ENCODE data around the gene PCP4L1. TPM values are rescaled to one million over a fixed set of nuclear protein-coding genes. Genes with fewer than 3 reads are reported as not detected.

Gene PCP4L1
- total RNA-seq, 1 experiment from 2014 or later = 1.2 TPM

DNA sequence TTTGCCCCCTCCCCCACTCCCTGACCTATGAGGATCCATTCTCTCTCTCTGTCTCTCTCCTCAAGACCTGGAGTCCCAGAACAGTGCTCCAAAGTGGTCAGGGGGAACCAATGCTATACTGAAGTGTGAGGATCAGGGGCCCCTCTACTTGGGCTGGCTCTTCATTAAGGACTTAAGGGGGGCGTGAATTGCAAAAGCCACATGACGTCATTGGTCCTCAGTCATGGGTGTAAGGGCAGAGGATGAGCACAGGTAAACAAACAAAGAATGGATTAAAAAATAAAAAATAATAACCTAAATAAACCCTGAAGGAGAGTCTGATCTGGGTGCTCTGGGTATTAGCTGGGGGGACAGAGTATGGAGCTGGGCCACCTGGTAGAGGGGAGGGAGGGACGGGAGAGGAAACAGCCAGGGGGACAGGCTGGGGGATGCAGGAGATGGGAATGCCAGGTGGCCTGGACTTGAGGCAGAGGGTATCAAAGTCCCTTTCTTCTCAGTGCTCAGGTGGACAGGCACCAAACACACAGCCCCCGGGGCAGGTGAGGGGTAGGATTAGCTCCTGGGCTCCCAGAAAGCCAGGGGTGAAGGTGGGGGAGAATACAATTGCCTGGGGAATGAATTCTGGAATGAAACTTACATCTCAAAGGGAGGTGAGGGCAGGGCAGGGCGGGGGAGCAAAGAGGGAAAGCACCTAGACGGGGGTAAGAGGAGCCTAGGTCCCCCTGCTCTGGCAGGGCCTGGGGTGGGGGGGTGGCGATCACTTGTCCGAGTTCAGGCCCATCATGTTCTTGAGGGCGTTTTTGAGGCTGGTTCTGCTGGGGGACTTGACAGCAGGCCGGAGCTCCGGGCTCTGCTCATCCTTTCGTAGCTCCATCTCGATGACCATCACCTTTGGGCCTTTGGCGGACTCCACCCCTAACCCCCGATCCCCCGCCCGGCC is 46.7 kb downstream of the PCP4L1 start:
- ATAC-seq (peak; percentile 1; the same call in 1 of the 2 replicates), DNase-seq (ENCODE audit: low spot score) (no peak)
- H3K4me3 Mint-ChIP-seq = peak overlapping the region; percentile 99
- ChIA-PET POLR2A (interaction anchor here (0.6 to 2.2 kb wide), 9 partner anchors 9 to 135 kb away, joined by 3 to 18 read pairs (median 5); partner anchors contain the start of genes B4GALT3, PCP4L1, SDHC and TOMM40L), CTCF (interaction anchor here (0.6 to 4.8 kb wide), 41 partner anchors 9 to 139 kb away, joined by 3 to 107 read pairs (median 6); partner anchors contain the start of genes ADAMTS4, B4GALT3, CFAP126 and FCER1G)
- H3K36me3 Mint-ChIP-seq = no peaks in the 10 kb centered on the region
- H3K27ac Mint-ChIP-seq = peak overlapping the region; percentile 71; the same call in 1 of the 2 replicates
- peaks cover 52% of the 10 kb centered on the region for H3K4me1 Mint-ChIP-seq
- H3K9me3 Mint-ChIP-seq = no peaks in the 10 kb centered on the region
- H3K27me3 Mint-ChIP-seq (ENCODE audit: low read depth) = no peaks in the 10 kb centered on the region
- no peak for TF ChIP-seq JUN (CRISPR knock-in tag; IDR thresholded peaks at IDR 0.05)

DNA sequence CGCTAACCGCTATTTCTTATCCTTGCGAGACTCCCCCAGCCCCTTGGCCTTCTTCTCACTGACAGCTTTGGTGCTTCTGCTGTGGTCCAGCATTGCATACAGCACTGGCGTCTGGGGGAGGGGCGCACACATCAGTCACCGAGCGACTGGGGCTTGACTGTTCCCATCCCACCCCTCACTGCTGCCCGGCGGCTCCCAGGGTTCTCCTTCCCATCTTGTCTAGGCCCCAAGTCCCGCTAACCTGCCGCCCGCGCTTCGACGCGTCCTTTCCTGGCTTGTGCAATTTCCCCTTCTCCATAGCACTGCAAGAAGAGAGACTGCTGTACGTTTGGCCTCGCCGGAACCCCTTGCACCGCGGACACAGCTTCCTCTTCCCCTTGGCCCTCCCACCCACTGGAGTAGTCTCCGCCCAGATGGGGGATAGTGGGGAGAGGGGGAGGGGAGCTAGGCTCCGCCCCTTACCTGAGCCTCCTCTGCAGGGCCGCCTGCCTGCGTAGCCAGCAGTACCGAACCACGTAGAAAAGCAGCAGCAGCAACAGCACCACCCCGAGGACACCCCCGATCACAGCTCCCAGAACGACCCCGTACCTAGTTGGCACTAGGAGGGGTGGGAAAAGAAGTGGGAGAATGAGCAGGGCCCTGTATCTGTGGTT is 47.4 kb downstream of the PCP4L1 start:
- POLR2A ChIA-PET = interaction anchor here (0.5 to 2.2 kb wide), 11 partner anchors 8 to 134 kb away, joined by 3 to 18 read pairs (median 5); partner anchors contain the start of genes B4GALT3, PCP4L1, SDHC and TOMM40L

DNA sequence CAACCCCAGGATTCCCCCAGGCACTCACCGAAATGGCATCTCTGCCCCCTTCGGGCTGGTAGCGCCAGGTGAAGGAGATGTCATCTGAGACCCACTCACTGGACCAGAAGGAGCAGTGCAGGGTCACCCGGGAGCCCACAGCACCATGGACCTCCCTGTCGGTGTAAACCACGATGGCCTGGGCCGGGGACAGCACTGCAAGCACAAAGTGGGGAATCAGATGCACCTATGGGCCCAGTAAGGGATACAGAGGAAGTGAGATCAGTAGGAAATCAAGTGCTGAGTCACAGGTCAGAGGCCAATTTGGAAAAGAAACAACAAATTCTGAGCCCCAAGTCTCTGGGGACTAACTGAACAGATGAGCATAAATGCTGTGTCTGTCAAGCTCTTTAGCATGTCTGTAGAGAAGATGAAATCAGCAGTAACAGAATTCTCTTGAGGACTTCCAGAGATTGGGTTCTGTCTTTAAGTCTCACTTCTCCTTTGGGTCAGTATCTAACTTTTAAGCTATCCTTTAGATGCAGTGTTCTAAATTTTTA is 48.8 kb downstream of the PCP4L1 start:
- DNase-seq (ENCODE audit: low spot score) (no peak), ATAC-seq (no peak)
- H3K36me3 Mint-ChIP-seq = no peaks in the 10 kb centered on the region
- peaks cover 41% of the 10 kb centered on the region for H3K4me1 Mint-ChIP-seq
- H3K9me3 Mint-ChIP-seq = no peaks in the 10 kb centered on the region
- ChIA-PET POLR2A (interaction anchor here (2.2 kb wide), 1 partner anchor 81 kb away, joined by 18 read pairs; the partner anchor contains the start of gene TOMM40L), CTCF (interaction anchor here (0.6 to 4.8 kb wide), 6 partner anchors 9 to 84 kb away, joined by 4 to 107 read pairs (median 6); partner anchors contain the start of gene TOMM40L)
- no peak overlapping the region; the same call in 1 of the 2 replicates for H3K4me3 Mint-ChIP-seq
- H3K27me3 Mint-ChIP-seq (ENCODE audit: low read depth) = no peaks in the 10 kb centered on the region; the same call in 1 of the 2 replicates
- H3K27ac Mint-ChIP-seq = no peak overlapping the region
- TF ChIP-seq, protein P1, sequence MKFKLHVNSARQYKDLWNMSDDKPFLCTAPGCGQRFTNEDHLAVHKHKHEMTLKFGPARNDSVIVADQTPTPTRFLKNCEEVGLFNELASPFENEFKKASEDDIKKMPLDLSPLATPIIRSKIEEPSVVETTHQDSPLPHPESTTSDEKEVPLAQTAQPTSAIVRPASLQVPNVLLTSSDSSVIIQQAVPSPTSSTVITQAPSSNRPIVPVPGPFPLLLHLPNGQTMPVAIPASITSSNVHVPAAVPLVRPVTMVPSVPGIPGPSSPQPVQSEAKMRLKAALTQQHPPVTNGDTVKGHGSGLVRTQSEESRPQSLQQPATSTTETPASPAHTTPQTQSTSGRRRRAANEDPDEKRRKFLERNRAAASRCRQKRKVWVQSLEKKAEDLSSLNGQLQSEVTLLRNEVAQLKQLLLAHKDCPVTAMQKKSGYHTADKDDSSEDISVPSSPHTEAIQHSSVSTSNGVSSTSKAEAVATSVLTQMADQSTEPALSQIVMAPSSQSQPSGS (CRISPR knock-in tag; IDR thresholded peaks at IDR 0.05; ENCODE audit: borderline replicate concordance, low read depth) = no peak
- TF ChIP-seq, protein P2, sequence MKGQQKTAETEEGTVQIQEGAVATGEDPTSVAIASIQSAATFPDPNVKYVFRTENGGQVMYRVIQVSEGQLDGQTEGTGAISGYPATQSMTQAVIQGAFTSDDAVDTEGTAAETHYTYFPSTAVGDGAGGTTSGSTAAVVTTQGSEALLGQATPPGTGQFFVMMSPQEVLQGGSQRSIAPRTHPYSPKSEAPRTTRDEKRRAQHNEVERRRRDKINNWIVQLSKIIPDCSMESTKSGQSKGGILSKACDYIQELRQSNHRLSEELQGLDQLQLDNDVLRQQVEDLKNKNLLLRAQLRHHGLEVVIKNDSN (CRISPR knock-in tag; IDR thresholded peaks at IDR 0.05) = no peak
- TF ChIP-seq, protein P3, sequence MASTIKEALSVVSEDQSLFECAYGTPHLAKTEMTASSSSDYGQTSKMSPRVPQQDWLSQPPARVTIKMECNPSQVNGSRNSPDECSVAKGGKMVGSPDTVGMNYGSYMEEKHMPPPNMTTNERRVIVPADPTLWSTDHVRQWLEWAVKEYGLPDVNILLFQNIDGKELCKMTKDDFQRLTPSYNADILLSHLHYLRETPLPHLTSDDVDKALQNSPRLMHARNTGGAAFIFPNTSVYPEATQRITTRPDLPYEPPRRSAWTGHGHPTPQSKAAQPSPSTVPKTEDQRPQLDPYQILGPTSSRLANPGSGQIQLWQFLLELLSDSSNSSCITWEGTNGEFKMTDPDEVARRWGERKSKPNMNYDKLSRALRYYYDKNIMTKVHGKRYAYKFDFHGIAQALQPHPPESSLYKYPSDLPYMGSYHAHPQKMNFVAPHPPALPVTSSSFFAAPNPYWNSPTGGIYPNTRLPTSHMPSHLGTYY (CRISPR knock-in tag; IDR thresholded peaks at IDR 0.05) = no peak
- TF ChIP-seq ZNF219 (CRISPR knock-in tag; IDR thresholded peaks at IDR 0.05; ENCODE audit: borderline replicate concordance) (no peak), NFE2L1 (CRISPR knock-in tag; IDR thresholded peaks at IDR 0.05) (no peak), NR2C2 (CRISPR knock-in tag; IDR thresholded peaks at IDR 0.05) (no peak), TEAD1 (CRISPR knock-in tag; IDR thresholded peaks at IDR 0.05) (no peak), ZNF317 (CRISPR knock-in tag; IDR thresholded peaks at IDR 0.05; ENCODE audit: borderline replicate concordance, low read depth) (no peak)

More for the DNA sequence above, 47.4 kb downstream of the PCP4L1 start:
- Mint-ChIP-seq H3K4me1 (peaks cover 45% of the 10 kb centered on the region), H3K4me3 (peak overlapping the region; percentile 99), H3K27ac (peak overlapping the region; percentile 89), H3K36me3 (no peaks in the 10 kb centered on the region), H3K9me3 (no peaks in the 10 kb centered on the region), H3K27me3 (ENCODE audit: low read depth) (no peaks in the 10 kb centered on the region)
- TF ChIP-seq TP53 (CRISPR knock-in tag; IDR thresholded peaks at IDR 0.05) = 0 out of 2 replicates have a peak, but pooled peaks have one; percentile 37
- TF ChIP-seq, protein P4, sequence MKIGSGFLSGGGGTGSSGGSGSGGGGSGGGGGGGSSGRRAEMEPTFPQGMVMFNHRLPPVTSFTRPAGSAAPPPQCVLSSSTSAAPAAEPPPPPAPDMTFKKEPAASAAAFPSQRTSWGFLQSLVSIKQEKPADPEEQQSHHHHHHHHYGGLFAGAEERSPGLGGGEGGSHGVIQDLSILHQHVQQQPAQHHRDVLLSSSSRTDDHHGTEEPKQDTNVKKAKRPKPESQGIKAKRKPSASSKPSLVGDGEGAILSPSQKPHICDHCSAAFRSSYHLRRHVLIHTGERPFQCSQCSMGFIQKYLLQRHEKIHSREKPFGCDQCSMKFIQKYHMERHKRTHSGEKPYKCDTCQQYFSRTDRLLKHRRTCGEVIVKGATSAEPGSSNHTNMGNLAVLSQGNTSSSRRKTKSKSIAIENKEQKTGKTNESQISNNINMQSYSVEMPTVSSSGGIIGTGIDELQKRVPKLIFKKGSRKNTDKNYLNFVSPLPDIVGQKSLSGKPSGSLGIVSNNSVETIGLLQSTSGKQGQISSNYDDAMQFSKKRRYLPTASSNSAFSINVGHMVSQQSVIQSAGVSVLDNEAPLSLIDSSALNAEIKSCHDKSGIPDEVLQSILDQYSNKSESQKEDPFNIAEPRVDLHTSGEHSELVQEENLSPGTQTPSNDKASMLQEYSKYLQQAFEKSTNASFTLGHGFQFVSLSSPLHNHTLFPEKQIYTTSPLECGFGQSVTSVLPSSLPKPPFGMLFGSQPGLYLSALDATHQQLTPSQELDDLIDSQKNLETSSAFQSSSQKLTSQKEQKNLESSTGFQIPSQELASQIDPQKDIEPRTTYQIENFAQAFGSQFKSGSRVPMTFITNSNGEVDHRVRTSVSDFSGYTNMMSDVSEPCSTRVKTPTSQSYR (CRISPR knock-in tag; IDR thresholded peaks at IDR 0.05) = peak; percentile 58; the same call in 1 of the 2 replicates
- no peak; the same call in 1 of the 2 replicates for TF ChIP-seq TEAD1 (CRISPR knock-in tag; IDR thresholded peaks at IDR 0.05)
- no peak for TF ChIP-seq NR2C2 (CRISPR knock-in tag; IDR thresholded peaks at IDR 0.05)
- TF ChIP-seq ZNF232 (CRISPR knock-in tag; IDR thresholded peaks at IDR 0.05) = no peak
- TF ChIP-seq RELA (CRISPR knock-in tag; IDR thresholded peaks at IDR 0.05; ENCODE audit: borderline replicate concordance) = 0 out of 2 replicates have a peak, but pooled peaks have one; percentile 25
- TF ChIP-seq, protein P5, sequence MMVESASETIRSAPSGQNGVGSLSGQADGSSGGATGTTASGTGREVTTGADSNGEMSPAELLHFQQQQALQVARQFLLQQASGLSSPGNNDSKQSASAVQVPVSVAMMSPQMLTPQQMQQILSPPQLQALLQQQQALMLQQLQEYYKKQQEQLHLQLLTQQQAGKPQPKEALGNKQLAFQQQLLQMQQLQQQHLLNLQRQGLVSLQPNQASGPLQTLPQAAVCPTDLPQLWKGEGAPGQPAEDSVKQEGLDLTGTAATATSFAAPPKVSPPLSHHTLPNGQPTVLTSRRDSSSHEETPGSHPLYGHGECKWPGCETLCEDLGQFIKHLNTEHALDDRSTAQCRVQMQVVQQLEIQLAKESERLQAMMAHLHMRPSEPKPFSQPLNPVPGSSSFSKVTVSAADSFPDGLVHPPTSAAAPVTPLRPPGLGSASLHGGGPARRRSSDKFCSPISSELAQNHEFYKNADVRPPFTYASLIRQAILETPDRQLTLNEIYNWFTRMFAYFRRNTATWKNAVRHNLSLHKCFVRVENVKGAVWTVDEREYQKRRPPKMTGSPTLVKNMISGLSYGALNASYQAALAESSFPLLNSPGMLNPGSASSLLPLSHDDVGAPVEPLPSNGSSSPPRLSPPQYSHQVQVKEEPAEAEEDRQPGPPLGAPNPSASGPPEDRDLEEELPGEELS (CRISPR knock-in tag; IDR thresholded peaks at IDR 0.05) = no peak
- TF ChIP-seq KAT7 (CRISPR knock-in tag; IDR thresholded peaks at IDR 0.05; ENCODE audit: borderline replicate concordance) = no peak
- no peak for TF ChIP-seq IRF2 (CRISPR knock-in tag; IDR thresholded peaks at IDR 0.05; ENCODE audit: borderline replicate concordance, low read depth)
- 0 out of 2 replicates have a peak, but pooled peaks have one; percentile 55 for TF ChIP-seq ZBTB21 (CRISPR knock-in tag; IDR thresholded peaks at IDR 0.05; ENCODE audit: borderline replicate concordance)
- peak; percentile 32; the same call in 1 of the 2 replicates for TF ChIP-seq ETV6 (CRISPR knock-in tag; IDR thresholded peaks at IDR 0.05)
- peak; percentile 88 for TF ChIP-seq SP1 (CRISPR knock-in tag; conservative IDR thresholded peaks at IDR 0.05)
- DNase-seq (ENCODE audit: low spot score) (peak; percentile 98), ATAC-seq (peak; percentile 97)
- CTCF ChIA-PET = interaction anchor here (0.6 to 4.8 kb wide), 47 partner anchors 8 to 866 kb away, joined by 3 to 107 read pairs (median 5); partner anchors contain the start of genes ADAMTS4, B4GALT3, CFAP126 and FCER1G

All from WTC11 (cell line).